Prostate gland (tissue), 2 donors: ENCODE results near the gene ARRDC3.

Experiments used
- POLR2AphosphoS5 ChIP-seq: sonication (generic); formaldehyde crosslinking; IDR thresholded peaks from one replicate; pipeline ENCODE4 v1.6.1; 2017; ENCODE audit warnings: antibody characterized with exemption
- TF ChIP-seq, protein P1 (sequence below), 4 experiments: fragments of 200-600 bp in 2 of 4; fragments of 450-650 bp in 2 of 4; sonication (generic) in 2 of 4; IDR thresholded peaks; 1 replicate in 3 of 4; 2 replicates in 1 of 4; pipeline ENCODE4 v1.5.1; 2016 to 2019; ENCODE audit warnings: antibody characterized with exemption in 4 of 4, mild to moderate bottlenecking in 2 of 4, moderate library complexity in 2 of 4

DNA sequence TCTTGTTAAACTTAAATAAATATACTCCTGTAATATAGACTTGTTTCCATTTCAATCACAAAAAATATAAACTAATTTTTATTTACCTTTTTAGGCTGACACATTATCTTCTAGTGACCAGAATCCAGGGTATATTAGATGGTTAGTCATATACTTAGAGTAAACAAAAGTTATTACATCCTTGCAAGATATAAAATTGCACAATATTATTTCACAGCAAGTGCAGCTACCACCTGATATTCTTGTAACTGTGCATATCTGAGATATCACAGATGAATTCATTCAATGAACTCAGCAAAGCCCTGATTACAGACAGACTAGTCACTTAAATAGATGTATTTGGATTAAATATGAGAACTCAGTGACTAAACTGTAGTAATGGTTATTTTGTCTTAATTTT, 25.6 kb upstream of the ARRDC3 start:
- TF ChIP-seq, protein P1, sequence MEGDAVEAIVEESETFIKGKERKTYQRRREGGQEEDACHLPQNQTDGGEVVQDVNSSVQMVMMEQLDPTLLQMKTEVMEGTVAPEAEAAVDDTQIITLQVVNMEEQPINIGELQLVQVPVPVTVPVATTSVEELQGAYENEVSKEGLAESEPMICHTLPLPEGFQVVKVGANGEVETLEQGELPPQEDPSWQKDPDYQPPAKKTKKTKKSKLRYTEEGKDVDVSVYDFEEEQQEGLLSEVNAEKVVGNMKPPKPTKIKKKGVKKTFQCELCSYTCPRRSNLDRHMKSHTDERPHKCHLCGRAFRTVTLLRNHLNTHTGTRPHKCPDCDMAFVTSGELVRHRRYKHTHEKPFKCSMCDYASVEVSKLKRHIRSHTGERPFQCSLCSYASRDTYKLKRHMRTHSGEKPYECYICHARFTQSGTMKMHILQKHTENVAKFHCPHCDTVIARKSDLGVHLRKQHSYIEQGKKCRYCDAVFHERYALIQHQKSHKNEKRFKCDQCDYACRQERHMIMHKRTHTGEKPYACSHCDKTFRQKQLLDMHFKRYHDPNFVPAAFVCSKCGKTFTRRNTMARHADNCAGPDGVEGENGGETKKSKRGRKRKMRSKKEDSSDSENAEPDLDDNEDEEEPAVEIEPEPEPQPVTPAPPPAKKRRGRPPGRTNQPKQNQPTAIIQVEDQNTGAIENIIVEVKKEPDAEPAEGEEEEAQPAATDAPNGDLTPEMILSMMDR (IDR thresholded peaks at IDR 0.05) = no peak
- TF ChIP-seq POLR2AphosphoS5 = no peak
